Uterus (tissue), 4 donors: ENCODE data around the gene RPS10. TPM values are rescaled to one million over a fixed set of nuclear protein-coding genes. Genes with fewer than 3 reads are reported as not detected.

Experiments used
- DNase-seq, 2 donors: peaks; one replicate each; pipeline ENCODE4 v3.0.0-alpha.2; 2019 to 2020
- H3K27ac ChIP-seq, 2 donors: fragments of 200-600 bp; sonication (generic); 1 replicate in 1 of 2; 2 replicates in 1 of 2; pipeline ENCODE4 v1.5.1; 2016 to 2018
- H3K27me3 ChIP-seq, 2 donors: fragments of 200-600 bp; sonication (generic); one replicate each; pipeline ENCODE4 v1.5.1; 2018 to 2019; ENCODE audit warnings: control low read depth in 1 of 2
- H3K36me3 ChIP-seq, 2 donors: fragments of 200-600 bp; sonication (generic); one replicate each; pipeline ENCODE4 v1.5.1; 2019; ENCODE audit warnings: control low read depth in 1 of 2
- H3K4me1 ChIP-seq, 2 donors: fragments of 200-600 bp; sonication (generic); one replicate each; pipeline ENCODE4 v1.5.1; 2018 to 2019; ENCODE audit warnings: control low read depth in 1 of 2
- H3K4me3 ChIP-seq, 2 donors: fragments of 200-600 bp; sonication (generic); 1 replicate in 1 of 2; 2 replicates in 1 of 2; pipeline ENCODE4 v1.5.1; 2018 to 2019; ENCODE audit warnings: mild to moderate bottlenecking in 1 of 2
- H3K9me3 ChIP-seq, 2 donors: fragments of 200-600 bp; sonication (generic); one replicate each; pipeline ENCODE4 v1.5.1; 2019; ENCODE audit warnings: control low read depth in 1 of 2
- POLR2A ChIP-seq, 2 donors: fragments of 450-650 bp; IDR thresholded peaks; one replicate each; pipeline ENCODE4 v1.6.1; 2016; ENCODE audit warnings: antibody characterized with exemption in 2 of 2, mild to moderate bottlenecking in 1 of 2, moderate library complexity in 1 of 2
- intact Hi-C: fragments of 100-400 bp; cut with DNase I; formaldehyde crosslinking; loops from one replicate; pipeline ENCODE4 v1.15.1; 2023; ENCODE audit warnings: low total_unique reads
- total RNA-seq, 4 donors: library from RNA; depleted of rRNA in 3 of 4; stranded (reverse); fragments of >200 nt in 3 of 4; gene quantifications; one replicate each; pipeline versions ENCODE4 v1.1.0 to v1.2.4, GENCODE V29; 2014 to 2023
- TF ChIP-seq, protein P1 (sequence below), 4 experiments: fragments of 200-600 bp in 2 of 4; fragments of 450-650 bp in 2 of 4; sonication (generic) in 2 of 4; IDR thresholded peaks; one replicate each; pipeline ENCODE4 v1.5.1; 2016 to 2019; ENCODE audit warnings: antibody characterized with exemption in 4 of 4, mild to moderate bottlenecking in 2 of 4, moderate library complexity in 1 of 4
- donor health status: DM: yes; HTN: yes; CAD: no.

Gene RPS10
- total RNA-seq, 4 donors from 2014 or later = 1,812 to 9,385 (median 3,859) TPM

DNA sequence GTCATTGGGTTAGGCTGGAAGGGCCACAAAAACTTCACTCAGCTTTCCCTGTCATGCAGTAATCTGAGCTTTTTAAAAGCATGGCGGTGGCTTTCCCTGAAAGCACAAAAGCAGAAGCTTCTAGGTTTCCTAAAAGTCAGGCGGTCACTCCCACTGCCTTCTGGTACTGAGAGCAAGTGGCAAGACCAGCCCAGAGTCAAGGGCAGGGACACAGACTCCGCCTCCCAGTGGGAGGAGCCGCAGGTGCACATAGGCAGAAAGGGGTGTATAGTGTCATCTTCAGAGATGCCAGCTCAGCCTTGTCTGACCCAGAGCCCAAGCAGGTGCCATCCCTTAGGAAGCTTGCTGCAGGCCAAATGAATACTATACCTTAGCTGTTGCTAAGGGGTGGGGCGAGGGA, 22.0 kb upstream of the RPS10 start:
- Histone ChIP-seq H3K4me1 (no peaks in the 10 kb centered on the region), H3K9me3 (no peaks in the 10 kb centered on the region), H3K36me3 (no peaks in the 10 kb centered on the region), H3K4me3 (no peak overlapping the region), H3K27ac (no peak overlapping the region), H3K27me3 (no peaks in the 10 kb centered on the region)
- intact Hi-C loops = no loop called here
- no peak for DNase-seq
- TF ChIP-seq, protein P1, sequence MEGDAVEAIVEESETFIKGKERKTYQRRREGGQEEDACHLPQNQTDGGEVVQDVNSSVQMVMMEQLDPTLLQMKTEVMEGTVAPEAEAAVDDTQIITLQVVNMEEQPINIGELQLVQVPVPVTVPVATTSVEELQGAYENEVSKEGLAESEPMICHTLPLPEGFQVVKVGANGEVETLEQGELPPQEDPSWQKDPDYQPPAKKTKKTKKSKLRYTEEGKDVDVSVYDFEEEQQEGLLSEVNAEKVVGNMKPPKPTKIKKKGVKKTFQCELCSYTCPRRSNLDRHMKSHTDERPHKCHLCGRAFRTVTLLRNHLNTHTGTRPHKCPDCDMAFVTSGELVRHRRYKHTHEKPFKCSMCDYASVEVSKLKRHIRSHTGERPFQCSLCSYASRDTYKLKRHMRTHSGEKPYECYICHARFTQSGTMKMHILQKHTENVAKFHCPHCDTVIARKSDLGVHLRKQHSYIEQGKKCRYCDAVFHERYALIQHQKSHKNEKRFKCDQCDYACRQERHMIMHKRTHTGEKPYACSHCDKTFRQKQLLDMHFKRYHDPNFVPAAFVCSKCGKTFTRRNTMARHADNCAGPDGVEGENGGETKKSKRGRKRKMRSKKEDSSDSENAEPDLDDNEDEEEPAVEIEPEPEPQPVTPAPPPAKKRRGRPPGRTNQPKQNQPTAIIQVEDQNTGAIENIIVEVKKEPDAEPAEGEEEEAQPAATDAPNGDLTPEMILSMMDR (IDR thresholded peaks at IDR 0.05) = no peak
- no peak for TF ChIP-seq POLR2A (IDR thresholded peaks at IDR 0.05)

DNA sequence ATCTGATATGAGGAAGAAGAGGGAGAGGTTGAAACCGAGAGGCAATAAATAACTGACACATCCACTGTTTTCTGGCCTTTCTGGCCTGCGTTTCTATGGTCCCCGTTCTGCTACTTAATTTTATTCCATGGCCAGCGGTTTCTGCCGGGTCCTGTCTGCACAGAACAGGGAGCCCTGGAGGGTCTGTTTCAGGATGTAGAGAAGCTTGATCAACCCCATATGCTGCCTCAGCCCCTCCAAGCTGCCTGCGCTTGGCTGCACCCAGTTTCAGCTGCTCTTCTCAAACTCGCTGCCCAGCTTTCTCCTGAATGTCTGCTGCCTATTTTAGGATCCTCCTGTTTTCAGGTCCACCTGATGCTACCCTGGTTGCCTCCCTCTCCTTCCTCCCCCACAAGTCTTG, 21.5 kb upstream of the RPS10 start:
- Histone ChIP-seq H3K9me3 (no peaks in the 10 kb centered on the region), H3K4me3 (no peak overlapping the region), H3K27ac (no peak overlapping the region), H3K27me3 (no peaks in the 10 kb centered on the region), H3K4me1 (no peaks in the 10 kb centered on the region), H3K36me3 (no peaks in the 10 kb centered on the region)
- intact Hi-C loops = no loop called here
- TF ChIP-seq, protein P1 (IDR thresholded peaks at IDR 0.05) = no peak
- TF ChIP-seq POLR2A (IDR thresholded peaks at IDR 0.05) = no peak
- no peak for DNase-seq

- TF ChIP-seq, protein P1 (IDR thresholded peaks at IDR 0.05) = no peak
- TF ChIP-seq POLR2A (IDR thresholded peaks at IDR 0.05) = no peak
- no peaks in the 10 kb centered on the region for H3K27me3 ChIP-seq
- no peaks in the 10 kb centered on the region for H3K9me3 ChIP-seq
- intact Hi-C loops = no loop called here
- DNase-seq = no peak
- no peaks in the 10 kb centered on the region for H3K4me1 ChIP-seq
- H3K4me3 ChIP-seq = no peak overlapping the region
- H3K36me3 ChIP-seq = no peaks in the 10 kb centered on the region
- no peak overlapping the region for H3K27ac ChIP-seq
Measured at GRCh38 chr6:34445313-34445860, 19.5 kb upstream of the RPS10 start.

DNA sequence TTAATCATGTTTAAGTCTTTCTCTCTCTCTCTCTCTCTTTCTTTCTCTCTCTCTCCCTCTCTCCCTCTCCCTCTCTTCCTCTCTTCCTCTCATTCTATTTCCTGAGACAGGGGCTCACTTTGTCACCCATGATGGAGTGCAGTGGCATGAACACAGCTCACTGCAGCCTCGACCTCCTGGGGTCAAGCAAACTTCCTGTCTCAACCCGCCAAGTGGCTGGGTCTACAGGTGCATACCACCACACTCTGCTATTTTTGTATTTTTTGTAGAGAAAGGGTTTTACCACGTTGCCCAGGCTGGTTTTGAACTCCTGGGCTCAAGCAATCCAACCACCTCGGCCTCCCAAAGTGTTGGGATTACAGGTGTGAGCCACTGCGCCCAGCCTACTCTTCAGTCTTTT, 15.7 kb upstream of the RPS10 start:
- intact Hi-C loops = no loop called here
- TF ChIP-seq, protein P1 (IDR thresholded peaks at IDR 0.05) = no peak
- TF ChIP-seq POLR2A (IDR thresholded peaks at IDR 0.05) = no peak
- H3K36me3 ChIP-seq = no peaks in the 10 kb centered on the region
- H3K4me3 ChIP-seq = no peak overlapping the region
- no peaks in the 10 kb centered on the region for H3K4me1 ChIP-seq
- H3K27me3 ChIP-seq = no peaks in the 10 kb centered on the region
- H3K27ac ChIP-seq = no peak overlapping the region
- DNase-seq = no peak
- H3K9me3 ChIP-seq = no peaks in the 10 kb centered on the region

DNA sequence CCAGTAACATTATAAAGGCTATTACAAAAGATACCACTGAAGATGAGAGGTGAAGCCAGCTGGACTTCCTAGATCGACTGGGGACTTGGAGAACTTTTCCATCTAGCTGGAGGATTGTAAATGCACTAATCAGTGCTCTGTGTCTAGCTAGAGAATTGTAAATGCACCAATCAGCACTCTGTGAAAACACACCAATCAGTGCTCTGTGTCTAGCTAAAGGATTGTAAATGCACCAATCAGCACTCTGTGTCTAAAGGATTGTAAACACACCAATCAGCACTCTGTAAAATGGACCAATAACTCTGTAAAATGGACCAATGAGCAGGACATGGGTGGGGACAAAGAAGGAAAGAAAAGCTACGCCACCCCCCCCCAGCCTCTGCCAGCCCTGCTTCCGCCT, 13.6 kb upstream of the RPS10 start:
- DNase-seq = no peak
- no peaks in the 10 kb centered on the region for H3K9me3 ChIP-seq
- intact Hi-C loops = no loop called here
- no peak overlapping the region for H3K27ac ChIP-seq
- H3K27me3 ChIP-seq = no peaks in the 10 kb centered on the region
- H3K36me3 ChIP-seq = no peaks in the 10 kb centered on the region
- no peak overlapping the region for H3K4me3 ChIP-seq
- no peaks in the 10 kb centered on the region for H3K4me1 ChIP-seq
- TF ChIP-seq, protein P1 (IDR thresholded peaks at IDR 0.05) = no peak
- TF ChIP-seq POLR2A (IDR thresholded peaks at IDR 0.05) = no peak
